HUES64 (cell line): ENCODE results near the gene OR10H4.
"Not testable (repeated sequence)": the region's sequence is repeated elsewhere in the genome, so short reads cannot be mapped to it uniquely, and the experiment has no call there.

Experiments used
- H3K27ac ChIP-seq: 2 replicates; pipeline ENCODE4 v1.7.0; 2013; ENCODE audit warnings: low read depth, low read length, inconsistent platforms
- H3K27me3 ChIP-seq: 2 replicates; pipeline ENCODE4 v1.6.1; 2013; ENCODE audit warnings: mild to moderate bottlenecking, low read length; ENCODE audit not compliant: insufficient read depth
- H3K36me3 ChIP-seq: 2 replicates; pipeline ENCODE4 v1.6.1; 2013; ENCODE audit warnings: mild to moderate bottlenecking, low read length; ENCODE audit not compliant: insufficient read depth
- H3K4me1 ChIP-seq: 2 replicates; pipeline ENCODE4 v1.6.1; 2013; ENCODE audit warnings: mild to moderate bottlenecking, low read length, moderate library complexity; ENCODE audit not compliant: insufficient read depth
- H3K4me3 ChIP-seq: 2 replicates; pipeline ENCODE4 v1.5.1; 2013; ENCODE audit warnings: mild to moderate bottlenecking, low read length, moderate library complexity
- H3K9ac ChIP-seq: 2 replicates; pipeline ENCODE4 v1.6.1; 2013; ENCODE audit warnings: mild to moderate bottlenecking, low read depth, low read length
- H3K9me3 ChIP-seq: 2 replicates; pipeline ENCODE4 v1.6.1; 2013; ENCODE audit warnings: low read depth, low read length; ENCODE audit not compliant: insufficient read depth
- WGBS: fragments of 150-250, 120-280 bp; methylation state at CpG from one replicate; pipeline ENCODE4 v1.1.7; 2013; ENCODE audit warnings: missing lambda C conversion rate; 5-methylcytosine and 5-hydroxymethylcytosine counted together

Gene OR10H4

GRCh38 chr19:15944401-15944800, 4.4 kb upstream of the OR10H4 start:
- H3K9ac ChIP-seq: no peak overlapping the region
- no peak overlapping the region for H3K4me3 ChIP-seq
- peaks cover 93% of the 10 kb centered on the region for H3K9me3 ChIP-seq
- no peak overlapping the region for H3K27ac ChIP-seq
- H3K27me3 ChIP-seq: no peaks in the 10 kb centered on the region
- no peaks in the 10 kb centered on the region for H3K36me3 ChIP-seq
- 77% methylated on average over 4 of the region's 4 CpGs for WGBS
- no peaks in the 10 kb centered on the region for H3K4me1 ChIP-seq

- peaks cover 93% of the 10 kb centered on the region for H3K9me3 ChIP-seq
These were observed 3.5 kb upstream of the OR10H4 start for GRCh38 chr19:15945301-15945700.

GRCh38 chr19:15954820-15955219, 6.0 kb downstream of the OR10H4 start:
- no peaks in the 10 kb centered on the region for H3K36me3 ChIP-seq
- no peak overlapping the region for H3K9ac ChIP-seq
- no peak overlapping the region for H3K4me3 ChIP-seq
- H3K4me1 ChIP-seq: no peaks in the 10 kb centered on the region
- 85% methylated on average over 6 of the region's 6 CpGs for whole genome bisulfite sequencing
- H3K27me3 ChIP-seq: no peaks in the 10 kb centered on the region
- H3K9me3 ChIP-seq: peaks cover 90% of the 10 kb centered on the region
- no peak overlapping the region for H3K27ac ChIP-seq

More at GRCh38 chr19:15945301-15945700, 3.5 kb upstream of the OR10H4 start:
- Histone ChIP-seq H3K4me1 (no peaks in the 10 kb centered on the region), H3K36me3 (no peaks in the 10 kb centered on the region), H3K27me3 (no peaks in the 10 kb centered on the region), H3K9ac (no peak overlapping the region), H3K4me3 (no peak overlapping the region), H3K27ac (no peak overlapping the region)
- WGBS: 44% methylated on average over 3 of the region's 4 CpGs

- 78% methylated on average over 6 of the region's 6 CpGs for WGBS
- no peaks in the 10 kb centered on the region for H3K27me3 ChIP-seq
These were observed 13.5 kb downstream of the OR10H4 start for GRCh38 chr19:15962319-15962718.

GRCh38 chr19:15964231-15964630, 15.4 kb downstream of the OR10H4 start:
- H3K9me3 ChIP-seq: peaks cover 80% of the 10 kb centered on the region
- WGBS: 64% methylated on average over 2 of the region's 2 CpGs
- H3K4me3 ChIP-seq: no peak overlapping the region
- no peaks in the 10 kb centered on the region for H3K4me1 ChIP-seq
- no peak overlapping the region for H3K27ac ChIP-seq
- no peaks in the 10 kb centered on the region for H3K27me3 ChIP-seq
- H3K36me3 ChIP-seq: no peaks in the 10 kb centered on the region
- no peak overlapping the region for H3K9ac ChIP-seq

More at GRCh38 chr19:15962319-15962718, 13.5 kb downstream of the OR10H4 start:
- Histone ChIP-seq H3K4me3 (no peak overlapping the region), H3K4me1 (no peaks in the 10 kb centered on the region), H3K27ac (no peak overlapping the region), H3K9ac (no peak overlapping the region), H3K9me3 (peaks cover 88% of the 10 kb centered on the region), H3K36me3 (no peaks in the 10 kb centered on the region)

- Histone ChIP-seq H3K36me3 (no peaks in the 10 kb centered on the region), H3K27ac (no peak overlapping the region), H3K4me1 (no peaks in the 10 kb centered on the region), H3K9ac (no peak overlapping the region), H3K9me3 (peaks cover 71% of the 10 kb centered on the region), H3K27me3 (no peaks in the 10 kb centered on the region), H3K4me3 (no peak overlapping the region)
- WGBS: 71% methylated on average over 5 of the region's 5 CpGs
These were observed 22.5 kb downstream of the OR10H4 start for GRCh38 chr19:15971224-15971780.

GRCh38 chr19:15972043-15972442, 23.2 kb downstream of the OR10H4 start:
- peaks cover 72% of the 10 kb centered on the region for H3K9me3 ChIP-seq
- H3K27me3 ChIP-seq, H3K36me3 ChIP-seq, H3K9ac ChIP-seq, H3K4me1 ChIP-seq, H3K4me3 ChIP-seq, H3K27ac ChIP-seq: not testable (repeated sequence)

- 50% methylated on average over 5 of the region's 5 CpGs for WGBS
- H3K9me3 ChIP-seq: peaks cover 82% of the 10 kb centered on the region
These were observed 26.0 kb downstream of the OR10H4 start for GRCh38 chr19:15974856-15975255.

GRCh38 chr19:15976836-15977689, 28.3 kb downstream of the OR10H4 start:
- Histone ChIP-seq H3K36me3 (no peaks in the 10 kb centered on the region), H3K9me3 (peaks cover 89% of the 10 kb centered on the region), H3K4me3 (no peak overlapping the region), H3K4me1 (no peaks in the 10 kb centered on the region), H3K27ac (no peak overlapping the region), H3K27me3 (no peaks in the 10 kb centered on the region), H3K9ac (no peak overlapping the region)
- WGBS: 35% methylated on average over 9 of the region's 10 CpGs

More at GRCh38 chr19:15974856-15975255, 26.0 kb downstream of the OR10H4 start:
- H3K4me3 ChIP-seq: no peak overlapping the region
- H3K27me3 ChIP-seq: no peaks in the 10 kb centered on the region
- no peak overlapping the region for H3K27ac ChIP-seq
- no peaks in the 10 kb centered on the region for H3K36me3 ChIP-seq
- H3K9ac ChIP-seq: no peak overlapping the region
- H3K4me1 ChIP-seq: no peaks in the 10 kb centered on the region

- H3K9ac ChIP-seq: no peak overlapping the region
- H3K36me3 ChIP-seq: no peaks in the 10 kb centered on the region
- H3K27ac ChIP-seq: no peak overlapping the region
- H3K4me3 ChIP-seq: no peak overlapping the region
- peaks cover 91% of the 10 kb centered on the region for H3K9me3 ChIP-seq
- H3K27me3 ChIP-seq: no peaks in the 10 kb centered on the region
- H3K4me1 ChIP-seq: no peaks in the 10 kb centered on the region
- WGBS: 54% methylated on average over 7 of the region's 7 CpGs
These were observed 28.9 kb downstream of the OR10H4 start for GRCh38 chr19:15977690-15978089.

GRCh38 chr19:15979293-15979692, 30.5 kb downstream of the OR10H4 start:
- Histone ChIP-seq H3K9ac (no peak overlapping the region), H3K4me3 (no peak overlapping the region), H3K36me3 (no peaks in the 10 kb centered on the region), H3K4me1 (no peaks in the 10 kb centered on the region), H3K27ac (no peak overlapping the region), H3K27me3 (no peaks in the 10 kb centered on the region), H3K9me3 (peaks cover 92% of the 10 kb centered on the region)
- 68% methylated on average over 4 of the region's 4 CpGs for WGBS
